Pericardium fibroblast (primary cell): Measurements from ENCODE around the gene PET117. TPM values are rescaled to one million over a fixed set of nuclear protein-coding genes. Genes with fewer than 3 reads are reported as not detected.

ENCODE experiments used
- total RNA-seq: library from RNA; depleted of rRNA; stranded (reverse); fragments of >200 nt; gene quantifications from 2 replicates; pipeline ENCODE4 v1.2.3, GENCODE V29; 2015

Gene PET117
- 8.9 and 14.5 TPM in 2 replicates for total RNA-seq

GRCh38 chr20:18137412-18138265 lies at the start of gene PET117, which contains the start of gene KAT14:
Gene PET117, plus strand, starts transcription at chr20:18137863. Its CDS starts 93 bp downstream, at chr20:18137956.
Gene KAT14, plus strand, starts transcription at chr20:18137863. Its CDS starts 4,798 bp downstream, at chr20:18142661.

Other genes with a start within 250 kb of the PET117 start
- 57.8 and 88.1 TPM in 2 replicates for gene SNX5, start 169.1 kb upstream of the PET117 start, total RNA-seq
- 1.5 and 6.0 TPM in 2 replicates for gene MGME1, start 168.8 kb upstream of the PET117 start, total RNA-seq
- not detected in 2 replicates for gene OVOL2, start 79.9 kb upstream of the PET117 start, total RNA-seq
- 10.7 and 15.7 TPM in 2 replicates for gene KAT14, start within 50 bp of the PET117 start, total RNA-seq
- gene ZNF133, start 150.7 kb downstream of the PET117 start, total RNA-seq = 12.8 and 16.7 TPM in 2 replicates